Left ventricle myocardium inferior (tissue), 1 donor: ENCODE measurements around the gene RESP18. TPM values are rescaled to one million over a fixed set of nuclear protein-coding genes. Genes with fewer than 3 reads are reported as not detected.

Experiments
- DNase-seq: peaks from one replicate; pipeline ENCODE4 v3.0.0-alpha.2; 2020
- H3K27ac ChIP-seq: fragments of 200-600 bp; replicated peaks from 2 replicates; pipeline ENCODE4 v1.8.0; 2021
- H3K27me3 ChIP-seq: fragments of 200-600 bp; 2 replicates; pipeline ENCODE4 v1.8.0; 2021; ENCODE audit warnings: low read depth
- H3K36me3 ChIP-seq: fragments of 200-600 bp; 2 replicates; pipeline ENCODE4 v1.8.0; 2021
- H3K4me1 ChIP-seq: fragments of 200-600 bp; 2 replicates; pipeline ENCODE4 v1.8.0; 2021
- H3K4me3 ChIP-seq: fragments of 200-600 bp; 2 replicates; pipeline ENCODE4 v1.8.0; 2021; ENCODE audit warnings: mild to moderate bottlenecking, moderate library complexity
- H3K9me3 ChIP-seq: fragments of 200-600 bp; replicated peaks from 2 replicates; pipeline ENCODE4 v1.8.0; 2021
- CTCF ChIP-seq: fragments of 200-600 bp; IDR thresholded peaks from 2 replicates; pipeline ENCODE4 v1.8.0; 2021; ENCODE audit warnings: antibody characterized with exemption, mild to moderate bottlenecking, borderline replicate concordance
- intact Hi-C: fragments of 100-400 bp; cut with micrococcal nuclease; formaldehyde crosslinking; loops from one replicate; pipeline ENCODE4 v1.11.0; 2022
- total RNA-seq: library from RNA; stranded (reverse); fragmentation: NEBNext Ultra II Directional; extraction: Animal tissue kit (Norgen Biotek cat#: 25700); gene quantifications from one replicate; pipeline ENCODE4 v1.2.1, GENCODE V29; 2021
- donor health status: DM: no; HTN: yes; CAD: no; lungs with severe emphysema.

Gene RESP18
- total RNA-seq, 1 donor from 2014 or later = not detected

GRCh38 chr2:219344751-219345430 is 12.3 kb upstream of the RESP18 start:
- peaks cover 37% of the 10 kb centered on the region for H3K27me3 ChIP-seq
- intact Hi-C loops = no loop called here
- no peaks in the 10 kb centered on the region for H3K9me3 ChIP-seq
- TF ChIP-seq CTCF = no peak
- no peak overlapping the region for H3K4me3 ChIP-seq
- peak; percentile 42 for DNase-seq
- H3K27ac ChIP-seq = no peak overlapping the region
- H3K36me3 ChIP-seq = no peaks in the 10 kb centered on the region
- no peaks in the 10 kb centered on the region for H3K4me1 ChIP-seq

GRCh38 chr2:219335373-219335786 is 2.8 kb upstream of the RESP18 start:
- DNase-seq = no peak
- intact Hi-C loops = no loop called here
- H3K4me3 ChIP-seq = no peak overlapping the region
- H3K4me1 ChIP-seq = no peaks in the 10 kb centered on the region
- peaks cover 14% of the 10 kb centered on the region for H3K9me3 ChIP-seq
- no peak overlapping the region for H3K27ac ChIP-seq
- TF ChIP-seq CTCF = no peak
- H3K36me3 ChIP-seq = no peaks in the 10 kb centered on the region
- peaks cover 85% of the 10 kb centered on the region for H3K27me3 ChIP-seq

- no peak overlapping the region for H3K27ac ChIP-seq
Measured at GRCh38 chr2:219334076-219334475, 1.5 kb upstream of the RESP18 start.

GRCh38 chr2:219331560-219332213 is 857 bp downstream of the RESP18 start:
- Histone ChIP-seq H3K27ac (no peak overlapping the region), H3K36me3 (no peaks in the 10 kb centered on the region), H3K27me3 (peaks cover 100% of the 10 kb centered on the region), H3K4me3 (no peak overlapping the region), H3K9me3 (peaks cover 9% of the 10 kb centered on the region), H3K4me1 (no peaks in the 10 kb centered on the region)
- intact Hi-C loops = no loop called here
- peak; percentile 21 for DNase-seq
- TF ChIP-seq CTCF = no peak

More at GRCh38 chr2:219334076-219334475, 1.5 kb upstream of the RESP18 start:
- Histone ChIP-seq H3K9me3 (peaks cover 14% of the 10 kb centered on the region), H3K4me1 (no peaks in the 10 kb centered on the region), H3K27me3 (peaks cover 85% of the 10 kb centered on the region), H3K36me3 (no peaks in the 10 kb centered on the region), H3K4me3 (no peak overlapping the region)
- no peak for DNase-seq
- no peak for TF ChIP-seq CTCF
- intact Hi-C loops = no loop called here

GRCh38 chr2:219327719-219328118 is 4.8 kb downstream of the RESP18 start:
- Histone ChIP-seq H3K4me1 (no peaks in the 10 kb centered on the region), H3K36me3 (no peaks in the 10 kb centered on the region), H3K4me3 (no peak overlapping the region), H3K27ac (no peak overlapping the region), H3K9me3 (no peaks in the 10 kb centered on the region), H3K27me3 (peaks cover 100% of the 10 kb centered on the region)
- no peak for DNase-seq
- intact Hi-C loops = no loop called here
- no peak for TF ChIP-seq CTCF
